HG03558 (cell line): ENCODE data around the gene SAMD14.

Experiments used
- ATAC-seq: cut with Tn5 transposase; IDR thresholded peaks from one replicate; pipeline ENCODE4 v1.9.1; 2021; ENCODE audit warnings: moderate number of reproducible peaks; ENCODE audit not compliant: unreplicated experiment; ENCODE audit errors: extremely low read depth

SAMD14 gene

GRCh38 chr17:50129728-50130558 is at the start of gene SAMD14:
Gene SAMD14, minus strand, starts transcription at chr17:50130160. Its CDS starts 5,201 bp downstream, at chr17:50124959.
- no peak for ATAC-seq

DNA sequence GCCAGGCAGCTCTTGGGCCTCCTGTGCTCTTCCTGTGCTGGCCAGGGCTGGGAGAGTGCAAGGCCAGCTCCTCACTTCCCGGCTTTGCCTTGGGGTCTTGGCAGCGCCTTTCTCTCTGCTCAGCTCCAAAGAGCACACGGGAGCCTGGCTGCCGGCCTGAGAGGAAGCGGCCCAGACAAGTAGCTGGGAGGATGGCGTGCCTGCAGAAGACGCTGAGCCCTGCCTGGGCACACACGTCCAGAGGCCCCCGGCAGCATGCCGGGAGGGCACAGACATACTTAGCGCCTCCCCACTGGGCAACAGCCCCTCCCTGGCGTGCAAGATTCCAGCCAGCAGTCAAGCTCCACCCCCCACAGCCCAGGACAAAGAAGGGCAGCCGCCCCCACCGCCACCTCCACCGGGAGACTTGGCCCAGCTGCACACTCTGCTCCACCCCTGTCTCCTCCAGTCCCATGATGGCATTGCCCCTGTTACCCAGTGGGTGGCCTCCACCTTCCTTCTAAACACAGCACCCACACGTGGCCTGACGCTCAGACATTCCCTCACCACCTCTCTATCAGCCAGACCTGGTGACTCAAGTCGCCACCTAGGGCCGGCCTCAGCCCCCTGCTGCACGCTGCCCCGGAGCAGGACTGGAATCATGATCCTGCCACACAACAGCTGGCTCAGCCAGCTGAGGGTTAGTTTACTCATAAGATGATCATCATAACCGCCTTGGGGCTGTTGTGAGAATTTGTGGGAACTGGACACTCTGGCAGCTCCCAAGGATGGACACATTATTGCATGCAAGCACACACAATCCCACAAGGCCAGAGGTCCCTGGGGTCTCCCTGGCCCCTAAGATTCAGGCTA is 48.2 kb upstream of the SAMD14 start:
- ATAC-seq, result no peak

DNA sequence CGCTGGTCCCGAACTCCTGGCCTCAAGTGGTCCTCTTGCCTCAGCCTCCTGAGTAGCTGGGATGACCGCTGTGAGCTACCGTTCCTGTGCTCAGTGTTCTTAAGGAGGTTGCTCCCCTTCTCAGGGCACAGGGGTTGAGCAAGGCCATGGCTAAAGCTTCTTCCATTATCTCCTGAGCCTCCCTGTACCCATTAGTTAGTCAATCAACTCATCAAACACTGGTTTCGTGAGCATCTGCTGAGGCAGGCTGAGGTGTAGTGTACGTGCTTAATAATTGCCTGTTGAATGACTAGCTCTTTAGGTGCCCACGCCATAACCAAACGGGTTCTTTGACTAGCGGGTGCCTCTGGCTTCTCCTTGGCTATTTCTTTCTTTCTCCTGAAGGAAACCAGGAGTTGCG is 47.5 kb upstream of the SAMD14 start:
- no peak for ATAC-seq

- ATAC-seq, result no peak
These were observed 46.8 kb upstream of the SAMD14 start for GRCh38 chr17:50176559-50177357.

GRCh38 chr17:50175035-50175807 is 45.3 kb upstream of the SAMD14 start:
- no peak for ATAC-seq

- no peak for ATAC-seq
These were observed 44.5 kb upstream of the SAMD14 start for GRCh38 chr17:50174444-50174843.

DNA sequence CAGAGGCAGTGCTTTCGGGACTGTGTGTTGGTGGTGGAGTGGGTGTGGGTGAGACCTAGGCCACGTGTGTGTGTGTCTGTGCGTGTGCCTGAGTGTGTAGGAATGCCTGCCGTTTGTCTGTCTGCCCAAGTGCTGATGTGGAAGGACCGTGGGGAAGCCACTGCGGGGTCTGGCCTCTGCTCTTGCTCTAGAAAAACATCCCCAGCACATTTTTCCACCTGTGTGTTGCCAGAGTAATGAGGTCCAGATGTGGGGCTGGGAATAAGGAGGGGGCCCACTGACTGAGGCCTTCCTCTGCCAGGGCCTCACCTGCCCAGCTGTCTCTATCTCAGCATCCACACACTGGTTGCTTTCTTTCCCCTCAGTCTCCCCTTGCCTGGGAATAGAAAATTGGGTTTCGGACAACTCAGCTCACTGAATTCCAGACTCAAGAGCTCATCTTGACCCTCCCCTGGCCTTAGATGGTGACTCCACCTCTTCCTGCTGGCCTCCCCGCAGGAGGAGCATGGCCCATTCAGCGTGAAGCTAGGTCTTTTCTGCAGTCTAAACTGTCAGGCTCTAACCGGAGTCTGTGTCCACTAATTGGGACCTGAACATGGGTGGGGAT is 43.5 kb upstream of the SAMD14 start:
- ATAC-seq, result no peak

GRCh38 chr17:50172936-50173334 is 43.0 kb upstream of the SAMD14 start:
- no peak for ATAC-seq

DNA sequence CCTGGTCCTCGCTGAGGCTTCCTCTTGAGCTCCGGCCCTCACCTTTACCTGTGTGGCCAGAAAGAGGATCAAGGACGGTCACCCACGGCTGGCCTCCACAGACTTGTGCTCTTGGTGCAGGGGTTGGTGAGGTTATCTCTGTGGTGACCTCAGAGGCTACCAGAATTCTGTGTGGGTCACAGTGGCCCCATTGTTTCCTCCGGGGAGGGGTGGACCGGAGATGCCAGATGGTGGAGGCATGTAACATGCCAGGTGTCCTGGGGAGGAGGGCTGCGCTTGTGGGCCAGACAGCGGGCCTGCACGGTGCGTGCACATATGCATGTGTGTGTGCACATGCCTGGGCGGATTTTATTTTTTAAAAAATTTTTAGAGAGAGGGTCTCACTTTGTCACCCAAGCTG is 42.2 kb upstream of the SAMD14 start:
- ATAC-seq, result no peak

DNA sequence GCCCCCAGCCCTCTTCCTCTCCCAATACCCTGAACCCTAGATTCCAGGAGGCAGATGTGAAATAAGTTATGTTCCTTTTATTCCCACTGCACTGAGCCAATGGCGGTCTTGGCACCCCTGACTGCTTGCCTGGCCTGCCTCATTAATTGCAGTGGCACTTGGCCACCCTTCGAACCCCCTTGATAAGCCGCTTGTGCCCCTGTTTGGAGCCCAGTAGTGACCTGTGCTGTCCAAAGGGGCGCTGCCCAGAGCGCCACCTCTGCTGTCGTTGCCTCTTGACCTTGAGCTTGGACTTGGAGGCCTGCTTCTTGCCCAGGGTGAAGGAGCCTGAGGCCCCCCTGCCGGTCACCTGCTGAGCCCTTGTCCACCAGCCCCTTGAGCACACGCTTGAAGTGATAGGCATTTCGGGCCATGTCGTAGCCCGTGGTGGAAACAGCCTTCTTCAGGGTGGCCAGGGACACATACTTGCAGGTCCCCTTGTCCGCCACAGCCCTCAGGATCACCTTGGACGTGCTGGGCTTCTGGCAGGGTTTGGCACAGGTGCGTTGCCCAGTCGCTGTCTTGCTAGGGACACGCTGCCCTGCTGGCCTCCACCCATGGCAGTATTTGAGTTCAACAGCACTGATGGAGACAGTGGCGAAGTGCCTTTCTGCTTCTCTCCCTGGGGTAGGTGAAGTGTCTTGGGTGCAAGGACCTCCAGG is 41.6 kb upstream of the SAMD14 start:
- ATAC-seq, result no peak

- no peak for ATAC-seq
These were observed 40.9 kb upstream of the SAMD14 start for GRCh38 chr17:50170662-50171370.

DNA sequence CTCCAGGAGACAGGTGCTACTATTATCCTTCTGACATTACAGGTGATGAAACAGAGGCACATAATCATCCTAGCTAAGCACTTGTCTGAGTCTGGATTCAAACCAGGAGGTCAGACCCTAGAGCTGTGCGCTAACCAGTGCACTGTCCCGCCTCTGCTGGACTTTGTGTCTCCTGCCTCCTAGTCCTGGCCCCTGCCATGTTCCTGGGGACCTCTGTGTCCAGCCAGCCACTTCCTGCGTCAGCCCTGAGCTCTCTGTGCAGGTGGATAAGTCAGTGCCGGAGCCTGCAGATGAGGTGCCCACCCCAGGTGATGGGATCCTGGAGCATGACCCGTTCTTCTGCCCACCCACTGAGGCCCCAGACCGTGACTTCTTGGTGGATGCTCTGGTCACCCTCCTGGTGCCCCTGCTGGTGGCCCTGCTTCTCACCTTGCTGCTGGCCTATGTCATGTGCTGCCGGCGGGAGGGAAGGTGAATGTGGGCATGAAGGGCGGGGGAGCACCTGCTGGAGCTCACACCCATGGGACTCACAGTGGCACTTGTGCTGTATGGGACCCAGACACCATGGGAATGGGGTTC is 40.0 kb upstream of the SAMD14 start:
- ATAC-seq, result no peak

DNA sequence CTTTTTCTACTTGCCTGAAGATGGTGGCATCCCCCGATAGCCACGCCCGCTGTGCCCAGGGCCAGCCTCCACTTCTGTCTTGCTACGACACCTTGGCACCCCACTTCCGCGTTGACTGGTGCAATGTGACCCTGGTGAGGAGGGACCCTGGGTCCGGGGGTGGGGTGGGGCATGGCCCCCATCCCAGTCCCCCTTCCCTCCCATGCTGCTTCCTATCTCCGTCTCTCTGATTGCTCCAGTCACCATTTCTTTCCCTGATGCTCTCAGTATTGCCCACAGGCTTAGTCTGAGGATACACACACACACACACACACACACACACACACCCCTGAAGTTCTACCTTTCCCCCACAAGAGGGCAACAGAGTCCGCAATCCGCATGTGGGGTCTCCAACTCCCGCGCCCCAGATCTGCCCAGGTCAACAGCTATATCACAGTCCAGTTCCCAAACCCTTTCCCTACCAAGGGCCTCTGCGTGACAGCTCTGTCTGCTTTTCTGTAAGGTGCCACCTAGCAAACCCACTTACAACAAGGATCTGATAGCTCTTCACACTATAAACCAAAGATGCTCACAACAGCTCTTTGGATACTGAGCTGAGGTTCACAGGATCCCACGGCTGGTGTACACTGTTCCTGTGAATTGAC is 39.3 kb upstream of the SAMD14 start:
- no peak for ATAC-seq

GRCh38 chr17:50168319-50168718 is 38.4 kb upstream of the SAMD14 start:
- no peak for ATAC-seq

- ATAC-seq, result no peak
These were observed 37.4 kb upstream of the SAMD14 start for GRCh38 chr17:50167371-50167770.

DNA sequence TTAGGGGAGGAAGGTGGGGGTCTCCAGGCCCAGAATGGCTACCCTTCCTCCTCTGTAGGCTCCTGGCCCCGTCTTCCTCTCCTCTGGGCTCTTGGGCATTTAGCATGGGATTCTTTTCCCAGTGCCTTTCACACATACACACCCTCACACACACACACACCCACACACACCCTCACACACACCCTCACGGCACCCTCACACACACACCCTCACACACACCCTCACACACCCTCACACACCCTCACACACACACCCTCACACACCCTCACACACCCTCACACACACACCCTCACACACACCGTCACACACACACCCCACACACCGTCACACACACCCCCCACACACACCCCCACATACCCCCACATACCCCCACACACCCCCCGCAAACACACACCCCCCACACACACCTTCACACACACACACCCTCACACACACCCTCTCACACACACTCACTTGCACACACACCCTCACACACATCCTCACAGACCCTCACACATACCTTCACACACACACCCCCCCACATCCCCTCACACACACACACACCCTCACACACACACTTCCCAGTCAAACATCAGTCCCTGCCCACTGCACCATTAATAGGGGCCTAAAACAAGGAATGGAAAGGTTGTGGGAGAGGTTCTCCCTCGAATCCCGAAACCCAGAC is 36.7 kb upstream of the SAMD14 start:
- no peak for ATAC-seq
